Measurements from ENCODE around the gene RALBP1.
"Not testable (repeated sequence)": the region's sequence is repeated elsewhere in the genome, so short reads cannot be mapped to it uniquely, and the experiment has no call there.

The RALBP1 gene

DNA sequence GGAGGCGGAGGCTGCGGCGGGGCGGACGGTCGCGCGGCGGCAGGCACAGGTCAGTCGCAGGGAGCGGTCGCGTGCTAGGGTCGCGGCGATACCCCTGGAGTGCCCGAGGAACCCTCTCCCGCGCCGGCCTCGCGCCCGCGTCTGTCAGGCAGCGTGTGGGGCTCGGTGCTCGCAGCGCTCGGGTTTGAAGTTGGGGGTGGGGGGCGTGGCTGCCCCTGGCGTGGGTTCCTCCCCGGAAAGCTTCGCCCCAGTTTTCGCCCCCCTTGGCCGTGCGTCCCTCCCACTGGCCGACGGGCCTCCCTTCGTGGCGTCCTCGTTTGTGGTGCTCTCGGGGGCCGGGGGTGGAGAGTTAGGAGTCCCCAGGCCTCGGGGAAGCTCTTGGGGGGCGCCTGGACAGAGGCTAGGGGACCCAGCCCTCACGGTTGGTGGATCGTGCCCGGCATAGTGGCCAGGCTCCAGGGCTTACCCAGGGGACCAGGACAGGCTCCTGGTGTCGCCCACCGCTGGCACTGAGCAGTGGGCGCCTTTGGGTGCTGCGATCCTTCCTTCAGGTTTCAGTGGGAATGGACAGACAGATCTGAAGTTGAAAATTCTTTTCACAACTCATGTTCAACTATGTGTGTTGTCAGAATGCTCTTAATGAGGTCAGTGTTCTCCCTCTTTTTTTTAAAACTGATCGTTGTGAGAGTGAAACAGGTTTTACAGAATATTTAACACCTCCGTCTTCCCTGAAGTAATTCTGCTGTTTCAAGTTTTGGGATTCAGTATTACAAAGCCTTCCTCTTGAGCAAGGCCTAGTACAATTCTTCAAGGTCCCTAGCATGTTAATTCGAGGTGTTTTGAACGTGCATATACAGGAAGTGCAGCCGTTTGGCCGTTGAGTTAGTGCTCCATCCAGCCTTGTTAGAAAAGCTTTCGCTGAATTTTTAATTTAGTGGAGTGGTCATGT lies 604 bp downstream of the RALBP1 start:
- Histone ChIP-seq H2AFZ (ENCODE audit: low read depth, low read length) (peak overlapping the region; percentile 72), H3K4me3 (ENCODE audit: insufficient read depth in 1 of 2, low read depth in 1 of 2, low read length in 2 of 2) (peak overlapping the region; percentile 94 to 96), H3K18ac (ENCODE audit: low read depth in 1 of 2, low read length in 2 of 2) (peak overlapping the region; percentile 87 to 96), H2BK12ac (ENCODE audit: low read length in 2 of 2) (peak overlapping the region in 1 of 2 experiments; percentile 29), H3K4ac (ENCODE audit: low read depth in 1 of 2, low read length in 2 of 2) (peak overlapping the region; percentile 52 to 77), H2AK5ac (ENCODE audit: low read length, severe bottlenecking) (no peak overlapping the region), H4K8ac (ENCODE audit: low read length) (peak overlapping the region; percentile 95), H4K91ac (ENCODE audit: low read length) (peak overlapping the region; percentile 92), H3K36me3 (ENCODE audit: control insufficient read depth in 1 of 2, insufficient read depth in 2 of 2, low read depth in 1 of 2, low read length in 2 of 2) (peaks cover 7 to 9% of the 10 kb centered on the region in 2 experiments), H3K4me1 (ENCODE audit: control insufficient read depth, insufficient read depth, low read depth, low read length) (peaks cover 11% of the 10 kb centered on the region), H3K9ac (ENCODE audit: low read length) (peak overlapping the region; percentile 96), H3K23ac (ENCODE audit: low read length in 2 of 2) (peak overlapping the region in 1 of 2 experiments; percentile 46), H3K79me1 (replicated peaks; ENCODE audit: low read length, poor library complexity, severe bottlenecking) (peaks cover 11% of the 10 kb centered on the region), H2BK5ac (ENCODE audit: low read depth, low read length, poor library complexity, severe bottlenecking) (peak overlapping the region; percentile 12), H3K27me3 (ENCODE audit: control insufficient read depth in 1 of 2, insufficient read depth in 1 of 2, low read length in 2 of 2) (no peaks in the 10 kb centered on the region), H3K27ac (ENCODE audit: low read length, poor library complexity, severe bottlenecking) (peak overlapping the region; percentile 26), H2BK15ac (ENCODE audit: low read depth, poor library complexity, severe bottlenecking) (peak overlapping the region; percentile 46), H3K9me3 (ENCODE audit: control insufficient read depth, low read length) (no peaks in the 10 kb centered on the region), H2BK120ac (ENCODE audit: low read depth, low read length) (peak overlapping the region; percentile 55), H3K4me2 (ENCODE audit: low read length, poor library complexity, severe bottlenecking) (peak overlapping the region; percentile 82), H3K14ac (ENCODE audit: low read length in 2 of 2) (peak overlapping the region in 1 of 2 experiments; percentile 82)
- DNase-seq = peak; percentile 46
- WGBS = 2% methylated on average over 33 of the region's 59 CpGs

DNA sequence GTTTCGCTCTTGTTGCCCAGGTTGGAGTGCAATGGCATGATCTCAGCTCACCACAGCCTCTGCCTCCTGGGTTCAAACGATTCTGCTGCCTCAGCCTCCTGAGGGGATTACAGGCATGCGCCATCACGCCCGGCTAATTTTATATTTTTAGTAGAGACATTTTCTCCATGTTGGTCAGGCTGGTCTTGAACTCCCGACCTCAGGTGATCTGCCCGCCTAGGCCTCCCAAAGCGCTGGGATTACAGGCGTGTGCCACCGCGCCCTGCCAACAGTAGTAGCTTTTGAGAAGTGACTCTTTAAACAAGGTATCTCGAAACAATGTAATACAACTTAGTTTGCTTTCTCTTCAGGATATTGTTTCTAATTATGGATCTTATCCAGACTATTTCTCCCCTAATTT lies 1.6 kb downstream of the RALBP1 start:
- H3K14ac ChIP-seq (ENCODE audit: low read length in 2 of 2); H3K23ac ChIP-seq (ENCODE audit: low read length in 2 of 2); DNase-seq; H3K27me3 ChIP-seq (ENCODE audit: control insufficient read depth in 1 of 2, insufficient read depth in 1 of 2, low read length in 2 of 2); H3K27ac ChIP-seq (ENCODE audit: low read length, poor library complexity, severe bottlenecking); H3K4ac ChIP-seq (ENCODE audit: low read depth in 1 of 2, low read length in 2 of 2); H2BK120ac ChIP-seq (ENCODE audit: low read depth, low read length); H2BK5ac ChIP-seq (ENCODE audit: low read depth, low read length, poor library complexity, severe bottlenecking); H2BK12ac ChIP-seq (ENCODE audit: low read length in 2 of 2); H2AFZ ChIP-seq (ENCODE audit: low read depth, low read length); H3K9me3 ChIP-seq (ENCODE audit: control insufficient read depth, low read length); H4K91ac ChIP-seq (ENCODE audit: low read length); H2BK15ac ChIP-seq (ENCODE audit: low read depth, poor library complexity, severe bottlenecking); H3K18ac ChIP-seq (ENCODE audit: low read depth in 1 of 2, low read length in 2 of 2); H2AK5ac ChIP-seq (ENCODE audit: low read length, severe bottlenecking); H3K4me2 ChIP-seq (ENCODE audit: low read length, poor library complexity, severe bottlenecking); H4K8ac ChIP-seq (ENCODE audit: low read length): not testable (repeated sequence)
- peaks cover 11% of the 10 kb centered on the region for H3K4me1 ChIP-seq (ENCODE audit: control insufficient read depth, insufficient read depth, low read depth, low read length)
- peak overlapping the region; percentile 96 for H3K9ac ChIP-seq (ENCODE audit: low read length)
- peaks cover 7 to 15% of the 10 kb centered on the region in 2 experiments for H3K36me3 ChIP-seq (ENCODE audit: control insufficient read depth in 1 of 2, insufficient read depth in 2 of 2, low read depth in 1 of 2, low read length in 2 of 2)
- peak overlapping the region in 1 of 2 experiments; percentile 94 for H3K4me3 ChIP-seq (ENCODE audit: insufficient read depth in 1 of 2, low read depth in 1 of 2, low read length in 2 of 2)
- peaks cover 11% of the 10 kb centered on the region for H3K79me1 ChIP-seq (replicated peaks; ENCODE audit: low read length, poor library complexity, severe bottlenecking)
- WGBS = 91% methylated on average over 8 of the region's 12 CpGs

DNA sequence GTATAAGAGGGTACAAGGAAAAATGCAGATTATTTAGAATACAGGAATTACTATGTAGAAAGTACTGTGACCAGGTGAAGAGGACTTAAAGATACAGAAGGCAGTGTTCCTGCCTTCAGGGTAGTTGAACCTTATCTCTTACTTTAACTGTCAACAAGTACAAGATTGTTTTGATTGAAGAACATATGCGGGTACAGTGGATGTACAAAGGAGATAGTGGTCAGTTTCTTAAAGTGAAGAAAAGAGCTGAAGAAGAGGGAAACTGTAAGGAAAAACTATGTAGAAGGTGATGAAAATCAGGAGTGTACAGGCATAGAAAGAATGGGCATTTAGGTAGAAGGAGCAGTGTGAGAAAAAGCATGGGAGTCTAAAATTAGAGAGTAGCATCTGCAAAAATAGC lies 2.2 kb downstream of the RALBP1 start:
- Histone ChIP-seq H2BK15ac (ENCODE audit: low read depth, poor library complexity, severe bottlenecking) (no peak overlapping the region), H3K14ac (ENCODE audit: low read length in 2 of 2) (no peak overlapping the region), H3K9ac (ENCODE audit: low read length) (peak overlapping the region; percentile 96), H3K4me1 (ENCODE audit: control insufficient read depth, insufficient read depth, low read depth, low read length) (peaks cover 13% of the 10 kb centered on the region), H4K91ac (ENCODE audit: low read length) (no peak overlapping the region), H3K27ac (ENCODE audit: low read length, poor library complexity, severe bottlenecking) (no peak overlapping the region), H2AFZ (ENCODE audit: low read depth, low read length) (no peak overlapping the region), H3K4me2 (ENCODE audit: low read length, poor library complexity, severe bottlenecking) (no peak overlapping the region), H3K23ac (ENCODE audit: low read length in 2 of 2) (no peak overlapping the region), H2BK5ac (ENCODE audit: low read depth, low read length, poor library complexity, severe bottlenecking) (no peak overlapping the region), H3K4me3 (ENCODE audit: insufficient read depth in 1 of 2, low read depth in 1 of 2, low read length in 2 of 2) (peak overlapping the region in 1 of 2 experiments; percentile 94), H3K27me3 (ENCODE audit: control insufficient read depth in 1 of 2, insufficient read depth in 1 of 2, low read length in 2 of 2) (no peaks in the 10 kb centered on the region), H3K9me3 (ENCODE audit: control insufficient read depth, low read length) (no peaks in the 10 kb centered on the region), H3K79me1 (replicated peaks; ENCODE audit: low read length, poor library complexity, severe bottlenecking) (peaks cover 14% of the 10 kb centered on the region), H4K8ac (ENCODE audit: low read length) (no peak overlapping the region), H2BK12ac (ENCODE audit: low read length in 2 of 2) (no peak overlapping the region), H2AK5ac (ENCODE audit: low read length, severe bottlenecking) (no peak overlapping the region), H3K36me3 (ENCODE audit: control insufficient read depth in 1 of 2, insufficient read depth in 2 of 2, low read depth in 1 of 2, low read length in 2 of 2) (peaks cover 7 to 16% of the 10 kb centered on the region in 2 experiments), H2BK120ac (ENCODE audit: low read depth, low read length) (no peak overlapping the region), H3K4ac (ENCODE audit: low read depth in 1 of 2, low read length in 2 of 2) (no peak overlapping the region), H3K18ac (ENCODE audit: low read depth in 1 of 2, low read length in 2 of 2) (no peak overlapping the region)
- 91% methylated on average over 1 of the region's 1 CpG for WGBS
- no peak for DNase-seq

DNA sequence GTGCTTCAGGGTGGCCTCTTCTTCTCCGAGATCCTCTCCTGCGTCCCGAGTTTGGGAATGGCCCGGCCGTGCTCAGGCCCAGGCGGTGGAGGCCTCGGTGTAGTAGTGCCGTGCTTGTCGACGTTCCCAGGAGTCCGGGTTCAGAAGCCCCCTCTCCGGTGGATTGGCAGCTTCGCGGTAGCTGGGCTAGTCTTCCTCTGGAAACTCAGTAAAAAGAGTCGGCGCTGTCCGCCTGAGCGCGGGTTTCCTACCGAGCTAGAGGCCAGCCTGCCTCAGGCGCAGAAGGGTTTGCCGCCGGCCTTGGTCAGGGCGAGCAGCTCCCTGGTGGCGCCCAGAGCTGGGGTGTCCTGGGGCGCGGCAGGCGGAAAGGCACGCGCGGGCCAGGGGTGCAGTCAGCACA lies 3.2 kb downstream of the RALBP1 start:
- Histone ChIP-seq H3K79me1 (replicated peaks; ENCODE audit: low read length, poor library complexity, severe bottlenecking) (peaks cover 16% of the 10 kb centered on the region), H3K9me3 (ENCODE audit: control insufficient read depth, low read length) (no peaks in the 10 kb centered on the region), H3K9ac (ENCODE audit: low read length) (no peak overlapping the region), H2AFZ (ENCODE audit: low read depth, low read length) (no peak overlapping the region), H3K27ac (ENCODE audit: low read length, poor library complexity, severe bottlenecking) (no peak overlapping the region), H3K4me1 (ENCODE audit: control insufficient read depth, insufficient read depth, low read depth, low read length) (peaks cover 13% of the 10 kb centered on the region), H4K8ac (ENCODE audit: low read length) (no peak overlapping the region), H3K27me3 (ENCODE audit: control insufficient read depth in 1 of 2, insufficient read depth in 1 of 2, low read length in 2 of 2) (no peaks in the 10 kb centered on the region), H3K23ac (ENCODE audit: low read length in 2 of 2) (no peak overlapping the region), H4K91ac (ENCODE audit: low read length) (peak overlapping the region; percentile 62), H3K18ac (ENCODE audit: low read depth in 1 of 2, low read length in 2 of 2) (no peak overlapping the region), H3K4me2 (ENCODE audit: low read length, poor library complexity, severe bottlenecking) (no peak overlapping the region), H2BK15ac (ENCODE audit: low read depth, poor library complexity, severe bottlenecking) (no peak overlapping the region), H2AK5ac (ENCODE audit: low read length, severe bottlenecking) (no peak overlapping the region), H3K4me3 (ENCODE audit: insufficient read depth in 1 of 2, low read depth in 1 of 2, low read length in 2 of 2) (no peak overlapping the region), H2BK12ac (ENCODE audit: low read length in 2 of 2) (no peak overlapping the region), H3K4ac (ENCODE audit: low read depth in 1 of 2, low read length in 2 of 2) (no peak overlapping the region), H2BK120ac (ENCODE audit: low read depth, low read length) (no peak overlapping the region), H3K14ac (ENCODE audit: low read length in 2 of 2) (no peak overlapping the region), H3K36me3 (ENCODE audit: control insufficient read depth in 1 of 2, insufficient read depth in 2 of 2, low read depth in 1 of 2, low read length in 2 of 2) (peaks cover 7 to 16% of the 10 kb centered on the region in 2 experiments), H2BK5ac (ENCODE audit: low read depth, low read length, poor library complexity, severe bottlenecking) (no peak overlapping the region)
- WGBS = 96% methylated on average over 31 of the region's 31 CpGs
- no peak for DNase-seq
